HepG2 (cell line): Measurements from ENCODE around the gene LZTR1. TPM values are rescaled to one million over a fixed set of nuclear protein-coding genes. Genes with fewer than 3 reads are reported as not detected.

Source experiments
- ATAC-seq: fragments of 200-7000 bp; cut with Tn5 transposase; 3 replicates; pipeline ENCODE4 v1.9.1; 2020; ENCODE audit warnings: mild to moderate bottlenecking, moderate library complexity
- BruUV-seq: library from RNA; stranded (reverse); fragments of 400-500 nt; replicated peaks from 2 replicates; lab custom pipeline; 2021; lab: Mats Ljungman, UMichigan
- CTCF ChIA-PET: fragments of 300-600 bp; formaldehyde crosslinking; extraction: SDS; loops from one replicate; lab custom pipeline; 2021; ENCODE audit warnings: low total read pairs, inconsistent platforms, low intra/inter-chr PET ratio; lab: Yijun Ruan, JAX
- POLR2A ChIA-PET: fragments of 350-600 bp; sonication (Branson Sonifier 250); formaldehyde crosslinking; loops from one replicate; lab custom pipeline; 2020; ENCODE audit warnings: antibody characterized with exemption, inconsistent platforms; lab: Yijun Ruan, JAX
- DNase-seq: peaks from one replicate; pipeline ENCODE4 v3.0.0-alpha.2; 2015; ENCODE audit warnings: low spot score
- FAIRE-seq: peaks from 3 replicates; lab custom pipeline; 2011; peaks lifted over from hg19 to GRCh38; lab: Jason Lieb, UNC
- H2AFZ ChIP-seq: one replicate; pipeline ENCODE4 v1.6.1; 2011; ENCODE audit warnings: low read length, inconsistent platforms
- H3K27ac ChIP-seq: fragments of 300-600 bp; 3 replicates; pipeline ENCODE4 v1.8.0; 2011; ENCODE audit warnings: mixed run types, mild to moderate bottlenecking, mixed read lengths, low read length, inconsistent platforms; ENCODE audit not compliant: insufficient read depth; ENCODE audit errors: extremely low read length
- H3K27me3 ChIP-seq, 2 experiments: fragments of 200-600 bp in 1 of 2; 2 replicates in 1 of 2; 3 replicates in 1 of 2; pipeline versions ENCODE4 v1.6.0 to v1.8.0; 2011; ENCODE audit warnings: low read length in 2 of 2, mild to moderate bottlenecking in 2 of 2, moderate library complexity in 2 of 2, inconsistent platforms in 1 of 2; ENCODE audit not compliant: insufficient read depth in 2 of 2, control insufficient read depth in 1 of 2
- H3K36me3 ChIP-seq, 2 experiments: fragments of 200-600 bp in 1 of 2; replicated peaks in 1 of 2; 2 replicates in 1 of 2; 3 replicates in 1 of 2; pipeline versions ENCODE4 v1.5.1 to v1.8.0; 2011; ENCODE audit warnings: low read length in 2 of 2, inconsistent platforms in 1 of 2; ENCODE audit not compliant: insufficient read depth in 2 of 2, control insufficient read depth in 1 of 2
- H3K4me1 ChIP-seq: 2 replicates; pipeline ENCODE4 v1.5.1; 2012; ENCODE audit warnings: low read length, inconsistent platforms; ENCODE audit not compliant: insufficient read depth
- H3K4me2 ChIP-seq: 2 replicates; pipeline ENCODE4 v1.6.0; 2011; ENCODE audit warnings: low read depth, low read length, inconsistent platforms
- H3K4me3 ChIP-seq, 3 experiments: fragments of 200-600 bp in 1 of 3; sonication (generic), shearing (Covaris generic) in 1 of 3; replicated peaks in 1 of 3; 2 replicates each; pipeline ENCODE4 v1.5.1; 2011 to 2016; ENCODE audit warnings: low read length in 3 of 3, inconsistent platforms in 2 of 3, low read depth in 2 of 3, mild to moderate bottlenecking in 2 of 3, control low read depth in 1 of 3, mixed read lengths in 1 of 3; ENCODE audit not compliant: insufficient read depth in 1 of 3
- H3K79me2 ChIP-seq: one replicate; pipeline ENCODE4 v1.6.1; 2011; ENCODE audit warnings: low read length, inconsistent platforms; ENCODE audit not compliant: insufficient read depth
- H3K9ac ChIP-seq: 2 replicates; pipeline ENCODE4 v1.6.0; 2011; ENCODE audit warnings: mild to moderate bottlenecking, low read depth, low read length, inconsistent platforms; ENCODE audit not compliant: insufficient read depth
- H3K9me3 ChIP-seq: 2 replicates; pipeline ENCODE4 v1.5.1; 2012; ENCODE audit warnings: mild to moderate bottlenecking, low read length
- H4K20me1 ChIP-seq: 2 replicates; pipeline ENCODE4 v1.6.0; 2011; ENCODE audit warnings: inconsistent platforms, mild to moderate bottlenecking, low read length, moderate library complexity; ENCODE audit not compliant: insufficient read depth
- AGO1 ChIP-seq: fragments of 200-400 bp; formaldehyde crosslinking; IDR thresholded peaks from 2 replicates; pipeline ENCODE4 v1.6.1; 2017; ENCODE audit warnings: mild to moderate bottlenecking, low read depth, low read length, moderate library complexity; ENCODE audit not compliant: poor library complexity, severe bottlenecking
- AKAP8 ChIP-seq: sonication (generic); formaldehyde crosslinking; IDR thresholded peaks from 2 replicates; pipeline ENCODE4 v1.5.1; 2020; ENCODE audit warnings: mild to moderate bottlenecking, missing genetic modification reagents
- ASH2L ChIP-seq: fragments of 300-600, 200-600 bp; sonication (generic); IDR thresholded peaks from 2 replicates; pipeline ENCODE4 v1.7.0; 2017; ENCODE audit warnings: low read depth, mild to moderate bottlenecking, moderate library complexity, mixed read lengths, low read length; ENCODE audit not compliant: insufficient read length
- FOXK2 ChIP-seq: fragments of 450-650 bp; IDR thresholded peaks from 2 replicates; pipeline ENCODE4 v1.6.1; 2016
- NFYB ChIP-seq: sonication (generic); formaldehyde crosslinking; IDR thresholded peaks from 2 replicates; pipeline ENCODE4 v1.4.0; 2020; ENCODE audit warnings: missing genetic modification reagents
- POLR2G ChIP-seq: fragments of 200-400 bp; formaldehyde crosslinking; IDR thresholded peaks from 2 replicates; pipeline ENCODE4 v1.6.1; 2018; ENCODE audit warnings: mild to moderate bottlenecking, low read depth, low read length, moderate library complexity
- RBFOX2 ChIP-seq: fragments of 200-400 bp; formaldehyde crosslinking; IDR thresholded peaks from 2 replicates; pipeline ENCODE4 v1.6.1; 2017; ENCODE audit warnings: low read depth, mild to moderate bottlenecking, low read length
- RFXAP ChIP-seq: sonication (generic); formaldehyde crosslinking; IDR thresholded peaks from 2 replicates; pipeline ENCODE4 v1.4.0; 2020; ENCODE audit warnings: missing genetic modification reagents, borderline replicate concordance
- TCF12 ChIP-seq, 2 experiments: fragments of 450-650 bp in 1 of 2; sonication (generic) in 1 of 2; formaldehyde crosslinking in 1 of 2; IDR thresholded peaks; 2 replicates each; pipeline versions ENCODE4 v1.6.1 to v1.8.0; 2017 to 2022; ENCODE audit warnings: antibody characterized with exemption in 1 of 2, mild to moderate bottlenecking in 1 of 2, missing genetic modification reagents in 1 of 2, moderate library complexity in 1 of 2
- ZNF256 ChIP-seq: sonication (generic); formaldehyde crosslinking; conservative IDR thresholded peaks from 2 replicates; pipeline ENCODE4 v1.4.0; 2020; ENCODE audit warnings: missing genetic modification reagents
- ZNF547 ChIP-seq: sonication (generic); formaldehyde crosslinking; IDR thresholded peaks from 2 replicates; pipeline ENCODE4 v1.5.1; 2020; ENCODE audit warnings: mild to moderate bottlenecking, missing genetic modification reagents
- ZNF605 ChIP-seq: sonication (generic); formaldehyde crosslinking; IDR thresholded peaks from 2 replicates; pipeline ENCODE4 v1.8.0; 2022; ENCODE audit warnings: mild to moderate bottlenecking, missing genetic modification reagents
- WGBS: methylation state at CpG from one replicate; pipeline ENCODE4 v1.1.6; 2017; ENCODE audit warnings: low lambda C conversion rate; 5-methylcytosine and 5-hydroxymethylcytosine counted together
- in situ Hi-C: cut with HindIII; loops from 2 replicates; pipeline ENCODE4 v1.10.0; 2017; ENCODE audit warnings: low pct_unique_long_range_greater_than_20kb; ENCODE audit not compliant: extremely low pct_ligation_motif_present
- intact Hi-C: fragments of 100-400 bp; cut with micrococcal nuclease; formaldehyde crosslinking; loops from one replicate; pipeline ENCODE4 v1.10.0; 2022; ENCODE audit not compliant: unreplicated experiment
- polyA plus RNA-seq, 8 experiments: library from polyadenylated mRNA; depleted of rRNA in 3 of 8; stranded (reverse) in 7 of 8; unstranded in 1 of 8; fragments of >200 nt; fragmentation: Illumina TruSeq in 4 of 8; extraction: Trizol in 4 of 8; gene quantifications; 2 replicates each; pipeline versions ENCODE4 v1.2.1 to v1.2.3, GENCODE V29; 2011 to 2016; ENCODE audit warnings: low read depth in 4 of 8, missing spikeins in 1 of 8, mixed read lengths in 1 of 8; ENCODE audit not compliant: insufficient read depth in 1 of 8
- total RNA-seq, 5 experiments: library from RNA; depleted of rRNA; stranded (reverse); fragments of >200 nt; fragmentation: Illumina TruSeq; extraction: Trizol; gene quantifications; 2 replicates each; pipeline ENCODE4 v1.2.3, GENCODE V29; 2016; ENCODE audit warnings: low read depth in 1 of 5
- TF ChIP-seq, protein P1 (sequence below): sonication (generic); formaldehyde crosslinking; IDR thresholded peaks from 2 replicates; pipeline ENCODE4 v1.8.1; 2023; ENCODE audit warnings: mild to moderate bottlenecking, moderate library complexity, missing genetic modification reagents
- TF ChIP-seq, protein P2 (sequence below): sonication (generic); formaldehyde crosslinking; IDR thresholded peaks from 2 replicates; pipeline ENCODE4 v1.8.0; 2022; ENCODE audit warnings: mild to moderate bottlenecking, missing genetic modification reagents; ENCODE audit not compliant: insufficient replicate concordance
- TF ChIP-seq, protein P3 (sequence below): sonication (generic); formaldehyde crosslinking; conservative IDR thresholded peaks from 2 replicates; pipeline ENCODE4 v1.4.0; 2020; ENCODE audit warnings: missing genetic modification reagents

Gene LZTR1
- total and polyA plus RNA-seq, 2 of the 13 experiments (the other 11 are each of a cell fraction or from before 2014, with no cell fraction given) = 21.8 to 22.4 TPM

DNA sequence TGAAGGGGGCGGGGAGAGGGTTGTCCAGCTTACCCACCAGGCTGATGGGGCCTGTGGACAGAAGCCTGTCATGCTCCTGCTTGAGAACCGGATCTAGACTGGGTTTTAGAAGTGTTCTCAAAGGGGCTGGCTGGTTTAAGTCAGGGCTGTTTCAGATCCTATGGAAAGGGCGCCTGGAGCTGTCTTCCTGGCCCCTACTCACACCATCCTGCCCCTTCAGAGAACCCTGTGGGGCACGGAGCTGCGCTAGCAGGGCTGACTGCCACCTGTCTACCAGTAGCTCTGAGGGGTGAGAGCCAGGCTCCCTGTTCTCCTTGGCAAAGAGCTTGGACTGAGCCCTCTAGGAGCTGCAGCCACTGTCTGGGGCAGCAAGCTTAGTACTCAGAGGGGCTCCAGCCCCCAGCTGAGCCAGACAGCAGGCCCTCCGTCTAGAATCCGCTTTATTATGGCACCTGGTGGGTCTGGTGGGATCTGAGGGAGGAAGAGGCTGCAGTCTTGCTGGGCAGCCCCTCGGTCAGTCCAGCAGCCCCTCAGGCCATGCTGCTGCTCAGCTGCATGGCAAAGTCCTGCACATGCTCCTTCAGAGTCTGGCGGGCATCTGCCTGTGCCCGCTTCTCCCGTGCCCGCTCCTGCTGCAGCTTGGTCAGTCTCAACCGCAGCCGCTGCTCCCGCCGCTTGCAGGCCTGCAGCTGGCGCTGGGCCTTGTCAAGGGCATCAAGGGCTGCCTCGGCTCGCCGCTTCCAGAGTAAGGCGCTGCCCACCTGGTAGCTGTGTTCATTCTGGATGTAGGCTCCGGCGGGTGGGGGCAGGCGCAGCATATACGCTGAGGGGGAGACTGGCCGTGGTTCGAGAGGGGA lies 17.5 kb downstream of the LZTR1 start (continued):
- TF ChIP-seq, protein P1, sequence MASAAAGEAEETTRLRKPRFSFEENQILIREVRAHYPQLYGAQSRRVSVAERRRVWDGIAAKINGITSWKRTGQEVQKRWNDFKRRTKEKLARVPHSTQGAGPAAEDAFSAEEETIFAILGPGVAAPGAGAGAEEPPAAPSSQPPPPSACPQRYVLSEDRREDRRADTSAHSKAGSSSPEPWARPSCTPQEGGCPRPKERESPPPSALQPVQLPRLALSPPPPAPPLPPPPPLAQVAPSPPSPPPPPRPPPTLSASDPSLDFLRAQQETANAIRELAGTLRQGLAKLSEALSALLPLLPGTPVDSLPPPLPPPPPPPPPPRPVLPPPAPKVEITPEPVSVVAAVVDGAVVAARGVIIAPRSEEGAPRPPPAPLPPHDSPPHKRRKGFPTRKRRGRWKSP (CRISPR knock-in tag) = no peak
- TF ChIP-seq ZNF256 (CRISPR knock-in tag) (no peak), AGO1 (peak; percentile 72), NFYB (CRISPR knock-in tag) (no peak)

DNA sequence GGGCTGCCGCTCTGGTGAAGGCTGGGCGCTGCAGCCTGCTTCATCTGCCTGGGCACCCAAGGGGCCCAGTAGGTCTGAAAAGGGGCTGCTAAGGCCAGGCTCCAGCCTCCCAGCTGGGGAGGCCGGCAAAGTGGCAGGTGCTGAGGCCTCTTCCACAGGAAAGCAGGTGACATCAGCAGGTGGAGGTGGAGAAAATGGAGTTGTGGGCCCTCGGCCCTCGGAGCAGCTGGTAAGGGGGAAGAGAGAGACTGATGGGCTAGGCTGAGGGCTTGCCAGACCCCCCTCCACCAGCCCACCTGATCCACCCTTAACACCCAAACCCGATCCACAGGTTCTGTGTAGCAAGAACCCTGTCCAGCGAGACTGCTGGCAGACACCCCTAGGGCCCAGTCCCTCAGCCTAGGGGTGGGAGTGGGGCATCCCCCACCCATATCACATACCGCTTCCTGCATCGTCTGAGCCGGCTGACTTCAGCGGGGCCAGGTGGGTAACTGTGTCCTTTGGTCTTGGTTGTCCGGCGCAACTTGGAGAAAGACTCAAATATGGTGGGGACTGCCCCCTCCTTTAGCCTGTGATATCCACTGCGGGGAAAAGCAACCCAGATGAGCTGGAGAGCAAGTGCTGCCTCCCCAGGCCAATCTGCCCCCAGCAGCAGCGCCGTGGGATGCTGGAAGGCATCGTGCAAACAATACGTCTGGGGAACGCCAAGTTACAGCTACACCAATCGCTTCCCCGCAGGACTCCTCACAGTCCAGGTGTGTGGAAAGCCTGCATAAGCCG lies 18.3 kb downstream of the LZTR1 start:
- DNase-seq (no peak), ATAC-seq (no peak), FAIRE-seq (no peak)
- Histone ChIP-seq H3K4me3 (peak overlapping the region; percentile 70 to 89 (median 86)), H3K9me3 (no peaks in the 10 kb centered on the region), H3K36me3 (peaks cover 8 to 26% of the 10 kb centered on the region in 2 experiments; a peak in 4 of 5 replicates), H3K79me2 (peaks cover 18% of the 10 kb centered on the region), H3K27me3 (no peaks in the 10 kb centered on the region), H2AFZ (no peak overlapping the region), H3K4me1 (peaks cover 30% of the 10 kb centered on the region), H4K20me1 (0 out of 2 replicates have a peak, but pooled peaks cover 2% of the 10 kb centered on the region), H3K27ac (peak overlapping the region; percentile 94), H3K4me2 (peak overlapping the region; percentile 95), H3K9ac (peak overlapping the region; percentile 84)
- intact Hi-C loops = no loop called here
- no TSS peak for BruUV-seq
- CTCF ChIA-PET = no interaction called here
- WGBS = 90% methylated on average over 10 of the region's 22 CpGs
- POLR2A ChIA-PET = interaction anchor here (1.8 to 3.3 kb wide), 2 partner anchors 18 to 48 kb away, joined by 8 to 20 read pairs; partner anchors contain the start of gene LZTR1
- in situ Hi-C loops = no loop called here
- TF ChIP-seq ZNF547 (CRISPR knock-in tag) (no peak), FOXK2 (no peak), AKAP8 (CRISPR knock-in tag) (peak; percentile 31; the same call in 1 of the 2 replicates), ASH2L (no peak), RBFOX2 (peak; percentile 41), ZNF605 (CRISPR knock-in tag) (0 out of 2 replicates have a peak, but pooled peaks have one; percentile 39), POLR2G (peak; percentile 50; the same call in 1 of the 2 replicates), AGO1 (peak; percentile 25), RFXAP (CRISPR knock-in tag) (no peak), TCF12 (IDR thresholded peaks at IDR 0.05) (no peak), TCF12 (CRISPR knock-in tag; IDR thresholded peaks at IDR 0.05) (0 out of 2 replicates have a peak, but pooled peaks have one; percentile 19)
- TF ChIP-seq, protein P2, sequence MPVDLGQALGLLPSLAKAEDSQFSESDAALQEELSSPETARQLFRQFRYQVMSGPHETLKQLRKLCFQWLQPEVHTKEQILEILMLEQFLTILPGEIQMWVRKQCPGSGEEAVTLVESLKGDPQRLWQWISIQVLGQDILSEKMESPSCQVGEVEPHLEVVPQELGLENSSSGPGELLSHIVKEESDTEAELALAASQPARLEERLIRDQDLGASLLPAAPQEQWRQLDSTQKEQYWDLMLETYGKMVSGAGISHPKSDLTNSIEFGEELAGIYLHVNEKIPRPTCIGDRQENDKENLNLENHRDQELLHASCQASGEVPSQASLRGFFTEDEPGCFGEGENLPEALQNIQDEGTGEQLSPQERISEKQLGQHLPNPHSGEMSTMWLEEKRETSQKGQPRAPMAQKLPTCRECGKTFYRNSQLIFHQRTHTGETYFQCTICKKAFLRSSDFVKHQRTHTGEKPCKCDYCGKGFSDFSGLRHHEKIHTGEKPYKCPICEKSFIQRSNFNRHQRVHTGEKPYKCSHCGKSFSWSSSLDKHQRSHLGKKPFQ (CRISPR knock-in tag) = no peak
- TF ChIP-seq, protein P3, sequence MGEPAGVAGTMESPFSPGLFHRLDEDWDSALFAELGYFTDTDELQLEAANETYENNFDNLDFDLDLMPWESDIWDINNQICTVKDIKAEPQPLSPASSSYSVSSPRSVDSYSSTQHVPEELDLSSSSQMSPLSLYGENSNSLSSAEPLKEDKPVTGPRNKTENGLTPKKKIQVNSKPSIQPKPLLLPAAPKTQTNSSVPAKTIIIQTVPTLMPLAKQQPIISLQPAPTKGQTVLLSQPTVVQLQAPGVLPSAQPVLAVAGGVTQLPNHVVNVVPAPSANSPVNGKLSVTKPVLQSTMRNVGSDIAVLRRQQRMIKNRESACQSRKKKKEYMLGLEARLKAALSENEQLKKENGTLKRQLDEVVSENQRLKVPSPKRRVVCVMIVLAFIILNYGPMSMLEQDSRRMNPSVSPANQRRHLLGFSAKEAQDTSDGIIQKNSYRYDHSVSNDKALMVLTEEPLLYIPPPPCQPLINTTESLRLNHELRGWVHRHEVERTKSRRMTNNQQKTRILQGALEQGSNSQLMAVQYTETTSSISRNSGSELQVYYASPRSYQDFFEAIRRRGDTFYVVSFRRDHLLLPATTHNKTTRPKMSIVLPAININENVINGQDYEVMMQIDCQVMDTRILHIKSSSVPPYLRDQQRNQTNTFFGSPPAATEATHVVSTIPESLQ (CRISPR knock-in tag) = no peak
